C4-2B (cell line): Measurements from ENCODE around the gene SCD.

Experiments used
- H3K27ac ChIP-seq: fragments of 450-650 bp; 2 replicates; pipeline ENCODE4 v1.5.1; 2017
- ZFX ChIP-seq: fragments of 450-650 bp; IDR thresholded peaks from 2 replicates; pipeline ENCODE4 v1.6.1; 2017
- TF ChIP-seq, protein P1 (sequence below): fragments of 450-650 bp; conservative IDR thresholded peaks from 2 replicates; pipeline ENCODE4 v1.5.1; 2017; ENCODE audit warnings: mild to moderate bottlenecking

The SCD gene

DNA sequence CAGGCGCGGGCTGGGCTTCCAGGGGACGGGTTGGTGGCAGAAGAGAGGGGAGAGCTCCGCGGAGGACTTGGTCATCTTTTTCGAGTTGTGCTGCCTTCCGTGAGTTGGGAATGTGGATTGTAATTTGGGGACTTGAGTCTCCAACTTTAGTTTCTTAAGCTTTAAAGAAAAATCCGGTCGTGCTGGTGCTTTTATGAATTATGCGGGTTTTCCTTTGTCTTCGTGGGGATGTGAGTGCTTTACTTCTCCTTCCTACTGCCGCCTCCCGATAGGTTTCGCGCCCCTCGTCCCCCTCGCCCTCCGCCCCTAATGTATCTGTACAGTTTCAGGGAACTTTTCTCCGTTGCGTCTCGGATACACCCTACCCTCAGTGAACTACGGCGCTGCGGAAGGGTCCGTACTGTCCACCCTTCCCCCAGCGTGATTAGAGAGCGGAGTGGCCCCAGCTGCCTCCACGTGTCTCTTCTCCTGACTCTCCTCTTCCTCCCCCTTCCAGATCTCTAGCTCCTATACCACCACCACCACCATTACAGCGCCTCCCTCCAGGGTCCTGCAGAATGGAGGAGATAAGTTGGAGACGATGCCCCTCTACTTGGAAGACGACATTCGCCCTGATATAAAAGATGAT is 649 bp downstream of the SCD start:
- H3K27ac ChIP-seq, result peak overlapping the region; percentile 99
- no peak for TF ChIP-seq ZFX
- TF ChIP-seq, protein P1, sequence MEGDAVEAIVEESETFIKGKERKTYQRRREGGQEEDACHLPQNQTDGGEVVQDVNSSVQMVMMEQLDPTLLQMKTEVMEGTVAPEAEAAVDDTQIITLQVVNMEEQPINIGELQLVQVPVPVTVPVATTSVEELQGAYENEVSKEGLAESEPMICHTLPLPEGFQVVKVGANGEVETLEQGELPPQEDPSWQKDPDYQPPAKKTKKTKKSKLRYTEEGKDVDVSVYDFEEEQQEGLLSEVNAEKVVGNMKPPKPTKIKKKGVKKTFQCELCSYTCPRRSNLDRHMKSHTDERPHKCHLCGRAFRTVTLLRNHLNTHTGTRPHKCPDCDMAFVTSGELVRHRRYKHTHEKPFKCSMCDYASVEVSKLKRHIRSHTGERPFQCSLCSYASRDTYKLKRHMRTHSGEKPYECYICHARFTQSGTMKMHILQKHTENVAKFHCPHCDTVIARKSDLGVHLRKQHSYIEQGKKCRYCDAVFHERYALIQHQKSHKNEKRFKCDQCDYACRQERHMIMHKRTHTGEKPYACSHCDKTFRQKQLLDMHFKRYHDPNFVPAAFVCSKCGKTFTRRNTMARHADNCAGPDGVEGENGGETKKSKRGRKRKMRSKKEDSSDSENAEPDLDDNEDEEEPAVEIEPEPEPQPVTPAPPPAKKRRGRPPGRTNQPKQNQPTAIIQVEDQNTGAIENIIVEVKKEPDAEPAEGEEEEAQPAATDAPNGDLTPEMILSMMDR, result no peak

DNA sequence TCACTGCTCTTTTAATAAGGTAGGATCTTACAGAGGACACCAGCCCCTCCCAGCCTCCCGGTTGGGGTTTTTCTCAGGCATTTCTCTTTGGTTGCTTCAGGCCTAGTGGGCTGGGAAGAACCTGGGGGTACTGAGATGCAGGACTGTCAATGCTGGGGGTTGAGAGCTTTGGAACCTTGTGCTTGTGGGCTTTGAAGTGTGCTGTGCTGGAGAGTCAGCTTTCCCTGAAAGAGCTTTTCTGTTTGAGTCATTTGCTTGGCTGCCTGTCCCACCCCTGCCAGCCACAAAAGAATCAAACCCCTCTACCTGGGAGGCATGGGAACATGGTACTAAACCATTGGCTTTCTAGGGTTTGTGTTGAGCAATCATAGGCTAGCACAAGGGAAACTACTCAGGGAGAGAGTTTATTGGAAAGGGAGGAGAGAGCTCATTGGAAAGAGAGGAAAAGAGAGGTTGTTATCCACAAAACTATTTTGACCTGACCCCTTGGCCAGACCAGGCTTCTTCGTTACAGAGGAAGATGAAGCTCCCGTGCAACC is 1.4 kb downstream of the SCD start:
- TF ChIP-seq, protein P1, result no peak
- no peak for TF ChIP-seq ZFX
- H3K27ac ChIP-seq, result peak overlapping the region; percentile 99

DNA sequence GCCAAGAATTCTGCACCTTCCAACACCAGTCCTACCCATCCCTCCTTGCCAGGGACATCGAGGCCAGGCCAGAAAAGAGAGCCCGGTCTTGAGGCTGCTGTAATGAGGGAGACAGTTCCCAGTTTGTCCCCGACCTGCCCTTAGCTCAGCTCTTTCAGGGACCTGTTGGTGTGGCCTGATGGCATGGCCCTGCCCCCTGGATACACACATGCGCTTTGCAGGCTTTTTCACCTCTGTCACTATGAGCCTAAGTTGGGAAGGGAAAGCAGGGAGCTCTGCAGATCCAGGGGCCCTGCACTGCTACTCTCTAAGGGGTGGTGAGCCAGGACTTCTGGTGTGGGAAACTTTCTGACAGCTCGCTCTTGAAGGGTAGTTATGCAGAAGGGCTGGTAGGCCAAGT is 2.1 kb downstream of the SCD start:
- no peak for TF ChIP-seq ZFX
- peak overlapping the region; percentile 99 for H3K27ac ChIP-seq

DNA sequence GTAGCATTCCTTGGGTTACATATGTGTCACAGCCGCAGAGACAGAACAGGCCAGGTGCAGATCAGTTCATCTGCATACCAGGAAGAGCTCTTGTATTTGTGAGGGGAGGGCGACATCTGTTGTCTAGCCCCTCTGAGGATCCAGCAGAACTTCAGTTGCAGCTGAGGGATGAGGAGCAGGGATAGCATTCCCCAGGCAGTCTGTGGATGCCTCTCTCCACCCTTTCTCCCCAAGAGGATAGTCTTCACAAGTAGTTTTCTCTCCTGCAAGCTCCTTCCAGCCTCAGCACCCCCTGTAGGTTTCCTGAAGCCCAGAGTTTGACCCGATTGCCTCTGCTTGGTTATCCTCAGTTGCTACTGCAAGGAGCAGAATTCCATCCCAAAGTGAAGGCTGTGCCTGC is 2.6 kb downstream of the SCD start:
- H3K27ac ChIP-seq, result peak overlapping the region; percentile 99
- no peak for TF ChIP-seq ZFX
- TF ChIP-seq, protein P1, result no peak

DNA sequence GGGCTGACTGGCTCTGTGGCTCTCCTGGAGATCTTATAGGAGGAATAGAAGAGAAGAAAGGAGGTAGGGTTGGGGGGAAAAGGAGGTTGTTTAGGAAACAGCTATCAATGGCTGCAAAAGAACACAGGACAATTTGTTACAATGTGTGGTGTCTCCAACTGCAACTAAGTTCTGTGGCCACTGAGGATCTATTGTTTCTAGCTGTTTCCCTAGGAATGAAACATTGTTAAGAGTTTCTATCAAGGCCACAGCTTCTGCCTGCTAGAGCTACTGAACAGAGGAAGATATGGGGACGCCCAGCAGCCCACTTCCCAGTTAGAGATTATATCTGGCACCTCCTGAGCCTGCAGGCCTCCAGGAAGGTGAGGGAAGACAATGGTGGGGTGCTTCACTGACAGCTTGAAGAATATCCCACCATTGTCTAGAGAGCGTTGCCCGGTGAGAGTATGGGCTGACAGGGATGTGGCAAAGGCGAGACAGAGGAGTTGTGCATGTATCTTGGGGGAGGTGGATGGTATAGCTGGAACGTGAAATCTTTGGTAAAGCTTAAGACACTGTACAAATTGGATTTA is 4.0 kb downstream of the SCD start:
- no peak for TF ChIP-seq ZFX
- TF ChIP-seq, protein P1, result no peak
- peak overlapping the region; percentile 26; the same call in 1 of the 2 replicates for H3K27ac ChIP-seq

DNA sequence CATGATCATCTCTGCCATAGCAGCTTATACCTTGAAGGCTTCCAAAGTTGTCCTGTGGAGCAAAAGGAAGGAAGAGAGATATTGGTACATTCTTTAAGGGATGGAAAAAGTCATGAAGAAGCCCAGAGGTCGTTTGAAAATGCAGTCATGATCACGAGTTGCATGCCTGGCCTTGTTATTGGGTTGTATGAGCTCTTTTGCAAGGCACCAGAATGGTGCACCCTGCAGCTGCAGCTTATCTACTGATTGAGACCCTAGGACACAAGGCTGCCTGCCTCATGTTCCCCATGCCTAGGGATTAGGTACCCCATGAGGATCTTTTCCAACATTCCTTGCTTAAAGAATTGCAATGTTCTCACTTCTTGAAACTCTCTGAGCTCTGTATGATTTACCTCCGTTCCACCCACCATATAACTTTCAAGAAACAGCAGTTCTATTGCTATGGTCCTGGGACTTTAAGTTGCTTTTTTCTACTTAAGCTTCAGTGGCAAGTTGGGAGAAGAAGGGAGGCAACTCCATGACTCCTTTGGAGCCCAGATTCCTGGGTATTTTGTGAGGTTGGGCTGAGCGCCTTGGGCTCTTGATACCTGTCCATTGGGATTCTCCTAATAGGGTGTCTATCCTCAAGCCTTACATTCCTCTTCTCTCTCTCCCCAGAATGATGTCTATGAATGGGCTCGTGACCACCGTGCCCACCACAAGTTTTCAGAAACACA is 6.9 kb downstream of the SCD start:
- TF ChIP-seq ZFX, result no peak
- TF ChIP-seq, protein P1, result no peak
- H3K27ac ChIP-seq, result no peak overlapping the region

DNA sequence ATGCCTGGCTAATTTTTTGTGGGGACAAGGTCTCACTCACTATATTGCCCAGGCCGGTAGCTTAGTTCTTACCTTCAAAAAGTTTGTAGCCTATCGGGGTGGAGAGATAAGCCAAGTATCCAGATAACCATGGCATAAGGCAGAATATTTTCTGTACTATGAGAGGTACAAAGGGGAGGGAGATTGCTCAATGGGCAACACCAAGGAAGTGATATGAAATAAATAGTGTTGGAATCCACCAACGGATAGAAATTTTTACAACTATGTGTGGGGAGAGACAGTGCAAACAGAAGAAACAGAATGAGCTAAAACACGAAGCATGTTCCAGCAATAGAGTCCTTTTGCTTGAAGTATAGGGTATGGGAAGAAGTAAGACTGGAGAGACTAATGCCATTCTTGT is 8.1 kb downstream of the SCD start:
- no peak overlapping the region for H3K27ac ChIP-seq

More for the DNA sequence above, 8.1 kb downstream of the SCD start:
- TF ChIP-seq, protein P1, result no peak
- no peak for TF ChIP-seq ZFX
